Breast epithelium (tissue), 4 donors: ENCODE results near the gene TMEM179. TPM values are rescaled to one million over a fixed set of nuclear protein-coding genes. Genes with fewer than 3 reads are reported as not detected.

Experiments
- DNase-seq, 2 donors: peaks; one replicate each; pipeline ENCODE4 v3.0.0-alpha.2; 2019; ENCODE audit warnings: low spot score in 2 of 2
- H3K27ac ChIP-seq, 2 donors: fragments of 200-600 bp; sonication (generic) in 1 of 2; one replicate each; pipeline ENCODE4 v1.5.1; 2016 to 2019; ENCODE audit warnings: mild to moderate bottlenecking in 1 of 2
- H3K27me3 ChIP-seq, 2 donors: fragments of 200-600 bp; sonication (generic) in 1 of 2; one replicate each; pipeline versions ENCODE4 v1.5.1 to v1.6.0; 2017 to 2019; ENCODE audit warnings: control low read depth in 1 of 2, mild to moderate bottlenecking in 1 of 2
- H3K36me3 ChIP-seq: fragments of 200-600 bp; one replicate; pipeline ENCODE4 v1.5.1; 2019
- H3K4me1 ChIP-seq, 2 donors: fragments of 200-600 bp; sonication (generic); one replicate each; pipeline ENCODE4 v1.5.1; 2016 to 2019; ENCODE audit warnings: control low read depth in 1 of 2
- H3K4me3 ChIP-seq, 3 donors: fragments of 200-600 bp; sonication (generic); 1 replicate in 2 of 3; 2 replicates in 1 of 3; pipeline ENCODE4 v1.5.1; 2016 to 2019; ENCODE audit warnings: mild to moderate bottlenecking in 3 of 3, moderate library complexity in 2 of 3
- H3K9me3 ChIP-seq, 2 donors: fragments of 200-600 bp; sonication (generic) in 1 of 2; one replicate each; pipeline ENCODE4 v1.5.1; 2016 to 2019; ENCODE audit warnings: control low read depth in 1 of 2
- CTCF ChIP-seq, 3 donors: fragments of 450-650 bp; IDR thresholded peaks; one replicate each; pipeline ENCODE4 v1.5.1; 2016 to 2017; ENCODE audit warnings: antibody characterized with exemption in 3 of 3, mild to moderate bottlenecking in 3 of 3, moderate library complexity in 3 of 3
- POLR2A ChIP-seq: fragments of 450-650 bp; IDR thresholded peaks from one replicate; pipeline ENCODE4 v1.6.1; 2016; ENCODE audit warnings: antibody characterized with exemption, mild to moderate bottlenecking, moderate library complexity
- POLR2AphosphoS5 ChIP-seq, 3 donors: sonication (generic); formaldehyde crosslinking; IDR thresholded peaks; one replicate each; pipeline ENCODE4 v1.6.1; 2017; ENCODE audit warnings: antibody characterized with exemption in 3 of 3
- intact Hi-C: fragments of 100-400 bp; cut with DNase I; formaldehyde crosslinking; loops from one replicate; pipeline ENCODE4 v1.15.1; 2023; ENCODE audit warnings: low total_unique reads
- total RNA-seq, 3 donors: library from RNA; depleted of rRNA; stranded (reverse); fragments of >200 nt; gene quantifications; one replicate each; pipeline ENCODE4 v1.1.0, GENCODE V29; 2016

The TMEM179 gene
- total RNA-seq, 3 donors from 2014 or later = not detected

- no peak overlapping the region for H3K4me3 ChIP-seq
- no peaks in the 10 kb centered on the region for H3K9me3 ChIP-seq
- H3K36me3 ChIP-seq = no peaks in the 10 kb centered on the region
- peaks cover 0 to 8% of the 10 kb centered on the region in 2 donors for H3K4me1 ChIP-seq
- H3K27me3 ChIP-seq = peaks cover 5 to 80% of the 10 kb centered on the region in 2 donors
- intact Hi-C loops = loop anchor here (10.0 kb wide), 2 partner anchors 428 to 468 kb away; partner anchors contain the start of gene KIF26A
- no peak overlapping the region for H3K27ac ChIP-seq
- no peak for DNase-seq
- TF ChIP-seq POLR2A (no peak), POLR2AphosphoS5 (IDR thresholded peaks at IDR 0.05) (no peak), CTCF (IDR thresholded peaks at IDR 0.05) (no peak)
Measured at GRCh38 chr14:104563191-104563741, 41.3 kb downstream of the TMEM179 start.

DNA sequence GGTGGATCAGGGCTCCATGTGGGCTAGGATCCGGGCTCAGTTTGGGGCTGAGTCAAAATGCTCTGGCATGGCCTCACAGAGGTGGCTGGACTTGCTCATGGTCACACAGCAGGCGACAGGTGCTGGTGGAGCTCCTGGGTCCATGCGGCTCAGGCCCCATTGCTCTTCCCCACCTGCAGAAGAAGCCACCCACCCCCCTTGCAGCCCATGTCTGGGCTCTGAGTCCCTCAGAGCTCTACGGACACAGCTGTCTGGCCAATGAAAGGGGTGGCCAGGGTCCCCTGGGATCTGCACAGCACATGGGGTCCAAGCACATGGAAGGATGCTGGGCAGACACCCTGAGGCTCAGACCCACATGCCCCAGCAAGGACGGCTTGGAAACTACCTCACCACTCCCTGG is 42.0 kb downstream of the TMEM179 start:
- no peak for DNase-seq
- TF ChIP-seq CTCF (IDR thresholded peaks at IDR 0.05) (no peak), POLR2AphosphoS5 (IDR thresholded peaks at IDR 0.05) (no peak), POLR2A (no peak)

GRCh38 chr14:104561632-104562495 is 42.7 kb downstream of the TMEM179 start:
- no peak for DNase-seq
- intact Hi-C loops = loop anchor here (10.0 kb wide), 2 partner anchors 427 to 467 kb away; partner anchors contain the start of gene KIF26A
- TF ChIP-seq CTCF (IDR thresholded peaks at IDR 0.05) = no peak
- TF ChIP-seq POLR2AphosphoS5 (IDR thresholded peaks at IDR 0.05) = no peak
- TF ChIP-seq POLR2A = no peak
- Histone ChIP-seq H3K36me3 (no peaks in the 10 kb centered on the region), H3K4me3 (no peak overlapping the region), H3K27ac (no peak overlapping the region), H3K4me1 (peaks cover 0 to 8% of the 10 kb centered on the region in 2 donors), H3K9me3 (no peaks in the 10 kb centered on the region), H3K27me3 (peaks cover 5 to 72% of the 10 kb centered on the region in 2 donors)

More for the DNA sequence above, 42.0 kb downstream of the TMEM179 start:
- Histone ChIP-seq H3K4me1 (peaks cover 0 to 8% of the 10 kb centered on the region in 2 donors), H3K27ac (no peak overlapping the region), H3K4me3 (no peak overlapping the region), H3K36me3 (no peaks in the 10 kb centered on the region), H3K9me3 (no peaks in the 10 kb centered on the region), H3K27me3 (peaks cover 5 to 74% of the 10 kb centered on the region in 2 donors)
- intact Hi-C loops = loop anchor here (10.0 kb wide), 2 partner anchors 428 to 468 kb away; partner anchors contain the start of gene KIF26A

- intact Hi-C loops = loop anchor here (10.0 kb wide), 2 partner anchors 426 to 466 kb away; partner anchors contain the start of gene KIF26A
- TF ChIP-seq CTCF (IDR thresholded peaks at IDR 0.05) (no peak), POLR2A (no peak), POLR2AphosphoS5 (IDR thresholded peaks at IDR 0.05) (no peak)
- Histone ChIP-seq H3K27ac (no peak overlapping the region), H3K4me3 (no peak overlapping the region), H3K9me3 (no peaks in the 10 kb centered on the region), H3K4me1 (peaks cover 0 to 8% of the 10 kb centered on the region in 2 donors), H3K27me3 (peaks cover 5 to 72% of the 10 kb centered on the region in 2 donors), H3K36me3 (no peaks in the 10 kb centered on the region)
- DNase-seq = no peak
Measured at GRCh38 chr14:104561124-104561557, 43.4 kb downstream of the TMEM179 start.
